Activated T-cell treated with anti-CD3 and anti-CD28 coated beads, Interleukin-2, amount 50 U/mL, for 48 hours (primary cell): ENCODE results near the gene COPS2.
"Not testable (repeated sequence)": the region's sequence is repeated elsewhere in the genome, so short reads cannot be mapped to it uniquely, and the experiment has no call there.

ENCODE experiments used
- DNase-seq, 2 experiments: peaks; one replicate each; pipeline ENCODE4 v3.0.0-alpha.2; 2020

The COPS2 gene

GRCh38 chr15:49101536-49101935, 53.9 kb downstream of the COPS2 start:
- DNase-seq: no peak

- DNase-seq: no peak
Measured at GRCh38 chr15:49096090-49096750, 59.2 kb downstream of the COPS2 start.

GRCh38 chr15:49094923-49095322, 60.5 kb downstream of the COPS2 start:
- no peak for DNase-seq

- DNase-seq: no peak
Measured at GRCh38 chr15:49093252-49094105, 61.9 kb downstream of the COPS2 start.

GRCh38 chr15:49088996-49089395, 66.4 kb downstream of the COPS2 start:
- DNase-seq: no peak

- DNase-seq: no peak
Measured at GRCh38 chr15:49085696-49086459, 69.5 kb downstream of the COPS2 start.

- DNase-seq: no peak
Measured at GRCh38 chr15:49084285-49084570, 71.2 kb downstream of the COPS2 start.

GRCh38 chr15:49083401-49084284, 71.8 kb downstream of the COPS2 start:
- DNase-seq: no peak

GRCh38 chr15:49082960-49083359, 72.4 kb downstream of the COPS2 start:
- DNase-seq: no peak

- DNase-seq: no peak
Measured at GRCh38 chr15:49079340-49080039, 75.9 kb downstream of the COPS2 start.

GRCh38 chr15:49075881-49076280, 79.5 kb downstream of the COPS2 start:
- no peak for DNase-seq

GRCh38 chr15:49074589-49075287, 80.7 kb downstream of the COPS2 start:
- not testable (repeated sequence) for DNase-seq
